ENCODE results near the gene LEO1.

DNA sequence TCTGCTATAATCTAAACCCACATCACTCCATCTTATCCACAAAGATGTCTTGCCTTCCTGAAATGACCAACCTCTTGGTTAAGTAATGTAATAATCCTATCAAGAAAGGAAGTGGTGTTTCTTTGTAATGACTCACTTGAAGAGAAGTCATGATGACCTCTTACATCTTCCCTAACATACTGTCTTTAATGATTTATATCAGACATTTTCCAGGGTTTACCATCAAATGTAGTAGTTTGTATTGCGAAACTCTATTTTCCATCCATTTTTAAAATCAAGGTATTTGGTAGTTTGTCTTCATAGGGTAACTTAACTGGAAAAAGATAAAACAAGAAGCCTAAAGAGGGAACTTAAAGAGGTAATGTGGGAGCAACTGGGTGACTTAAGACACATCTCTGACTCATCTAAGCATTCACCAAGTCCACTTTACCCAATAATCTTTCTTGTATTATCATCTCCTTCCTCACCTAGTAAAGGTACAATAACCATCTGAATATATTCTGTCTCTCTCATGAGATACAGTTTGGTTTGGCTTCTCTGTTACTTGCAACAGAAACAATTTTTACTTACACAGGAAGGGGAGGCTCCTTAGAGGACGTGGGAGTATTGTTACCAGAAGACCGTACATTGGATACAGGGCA lies 41.7 kb upstream of the LEO1 start:
- TF ChIP-seq TARDBP (IDR thresholded peaks at IDR 0.05) (no peak), ELF4 (IDR thresholded peaks at IDR 0.05) (no peak), SP1 (IDR thresholded peaks at IDR 0.05) (no peak), BHLHE40 (IDR thresholded peaks at IDR 0.05; ENCODE audit: borderline replicate concordance) (no peak), ZNF384 (IDR thresholded peaks at IDR 0.05) (no peak), FOXM1 (IDR thresholded peaks at IDR 0.05; ENCODE audit: borderline replicate concordance) (no peak)
- TF ChIP-seq, protein P1, sequence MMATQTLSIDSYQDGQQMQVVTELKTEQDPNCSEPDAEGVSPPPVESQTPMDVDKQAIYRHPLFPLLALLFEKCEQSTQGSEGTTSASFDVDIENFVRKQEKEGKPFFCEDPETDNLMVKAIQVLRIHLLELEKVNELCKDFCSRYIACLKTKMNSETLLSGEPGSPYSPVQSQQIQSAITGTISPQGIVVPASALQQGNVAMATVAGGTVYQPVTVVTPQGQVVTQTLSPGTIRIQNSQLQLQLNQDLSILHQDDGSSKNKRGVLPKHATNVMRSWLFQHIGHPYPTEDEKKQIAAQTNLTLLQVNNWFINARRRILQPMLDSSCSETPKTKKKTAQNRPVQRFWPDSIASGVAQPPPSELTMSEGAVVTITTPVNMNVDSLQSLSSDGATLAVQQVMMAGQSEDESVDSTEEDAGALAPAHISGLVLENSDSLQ (IDR thresholded peaks at IDR 0.05): no peak
